Activated T-cell treated with anti-CD3 and anti-CD28 coated beads, Interleukin-2, amount 50 U/mL, for 1 hour (primary cell): ENCODE measurements around the gene HDLBP.

Source experiments
- DNase-seq: peaks from one replicate; pipeline ENCODE4 v3.0.0-alpha.2; 2020

Gene HDLBP

GRCh38 chr2:241226723-241227572 is 88.5 kb downstream of the HDLBP start:
- no peak for DNase-seq

GRCh38 chr2:241225983-241226382 is 89.5 kb downstream of the HDLBP start:
- DNase-seq = no peak

- no peak for DNase-seq
These were observed 89.9 kb downstream of the HDLBP start for GRCh38 chr2:241225545-241225944.

- no peak for DNase-seq
These were observed 90.5 kb downstream of the HDLBP start for GRCh38 chr2:241224851-241225438.

GRCh38 chr2:241224018-241224850 is 91.2 kb downstream of the HDLBP start:
- no peak for DNase-seq

- DNase-seq = no peak
These were observed 92.1 kb downstream of the HDLBP start for GRCh38 chr2:241223211-241224017.

- no peak for DNase-seq
These were observed 95.6 kb downstream of the HDLBP start for GRCh38 chr2:241219856-241220356.

- DNase-seq = no peak
These were observed 96.5 kb downstream of the HDLBP start for GRCh38 chr2:241219030-241219382.

- DNase-seq = peak; percentile 44
These were observed 97.1 kb downstream of the HDLBP start for GRCh38 chr2:241218131-241219029.

GRCh38 chr2:241217320-241218031 is 98.0 kb downstream of the HDLBP start:
- peak; percentile 52 for DNase-seq

- DNase-seq = no peak
These were observed 99.2 kb downstream of the HDLBP start for GRCh38 chr2:241216211-241216761.

- DNase-seq = no peak
These were observed 100.1 kb downstream of the HDLBP start for GRCh38 chr2:241215421-241215820.

GRCh38 chr2:241214766-241215165 is 100.7 kb downstream of the HDLBP start:
- no peak for DNase-seq

GRCh38 chr2:241214209-241214608 is 101.3 kb downstream of the HDLBP start:
- no peak for DNase-seq

- DNase-seq = no peak
These were observed 101.9 kb downstream of the HDLBP start for GRCh38 chr2:241213567-241213966.

GRCh38 chr2:241213041-241213440 is 102.4 kb downstream of the HDLBP start:
- DNase-seq = no peak

GRCh38 chr2:241211276-241211675 is 104.2 kb downstream of the HDLBP start:
- DNase-seq = no peak

- DNase-seq = no peak
These were observed 106.2 kb downstream of the HDLBP start for GRCh38 chr2:241209271-241209670.

- DNase-seq = no peak
These were observed 107.4 kb downstream of the HDLBP start for GRCh38 chr2:241208058-241208457.

- no peak for DNase-seq
These were observed 107.8 kb downstream of the HDLBP start for GRCh38 chr2:241207641-241208040.
